ENCODE results near the gene TNNI2.

The TNNI2 gene

GRCh38 chr11:1859004-1859403 lies 20.2 kb downstream of the TNNI2 start:
- TF ChIP-seq CTCF (IDR thresholded peaks at IDR 0.05; ENCODE audit: low read length) = no peak
- TF ChIP-seq EZH2phosphoT487 (IDR thresholded peaks at IDR 0.05; ENCODE audit: low read length) = no peak
- TF ChIP-seq EZH2 (optimal IDR thresholded peaks at IDR 0.05; ENCODE audit: low read depth, low read length) = no peak
- H3K4me2 ChIP-seq (ENCODE audit: low read depth, low read length) = no peak overlapping the region
- no peaks in the 10 kb centered on the region for H3K9me3 ChIP-seq (replicated peaks; ENCODE audit: insufficient read depth, low read length)
- H3K27me3 ChIP-seq (replicated peaks; ENCODE audit: insufficient read depth, low read length) = no peaks in the 10 kb centered on the region; the same call in 1 of the 2 replicates
- no peak for DNase-seq
- H3K9ac ChIP-seq (ENCODE audit: low read length) = no peak overlapping the region
- H3K4me3 ChIP-seq (ENCODE audit: low read length) = no peak overlapping the region
- H2AFZ ChIP-seq (ENCODE audit: low read length) = no peak overlapping the region
- H3K4me1 ChIP-seq (ENCODE audit: low read length) = peaks cover 11% of the 10 kb centered on the region
- H3K9me2 ChIP-seq (replicated peaks; ENCODE audit: insufficient read depth, low read length) = no peaks in the 10 kb centered on the region
- no peaks in the 10 kb centered on the region for H3F3A ChIP-seq (ENCODE audit: insufficient read depth, low read length)
- no peak overlapping the region for H3K27ac ChIP-seq (ENCODE audit: low read length)
- H3K36me3 ChIP-seq (replicated peaks; ENCODE audit: insufficient read depth, low read length) = no peaks in the 10 kb centered on the region
- no peaks in the 10 kb centered on the region; the same call in 1 of the 2 replicates for H4K20me1 ChIP-seq (ENCODE audit: insufficient read depth, low read length)
- peaks cover 71% of the 10 kb centered on the region for H3K79me2 ChIP-seq (ENCODE audit: low read length)

- H3F3A ChIP-seq (ENCODE audit: insufficient read depth, low read length) = no peaks in the 10 kb centered on the region
- no peaks in the 10 kb centered on the region for H3K9me2 ChIP-seq (replicated peaks; ENCODE audit: insufficient read depth, low read length)
- H3K4me1 ChIP-seq (ENCODE audit: low read length) = peaks cover 3% of the 10 kb centered on the region; the same call in 1 of the 2 replicates
- H4K20me1 ChIP-seq (ENCODE audit: insufficient read depth, low read length) = no peaks in the 10 kb centered on the region; the same call in 1 of the 2 replicates
- H3K79me2 ChIP-seq (ENCODE audit: low read length) = peaks cover 60% of the 10 kb centered on the region
- H3K27ac ChIP-seq (ENCODE audit: low read length) = no peak overlapping the region
- no peak overlapping the region for H2AFZ ChIP-seq (ENCODE audit: low read length)
- no peaks in the 10 kb centered on the region for H3K9me3 ChIP-seq (replicated peaks; ENCODE audit: insufficient read depth, low read length)
- H3K4me3 ChIP-seq (ENCODE audit: low read length) = no peak overlapping the region
- no peak overlapping the region for H3K9ac ChIP-seq (ENCODE audit: low read length)
- H3K36me3 ChIP-seq (replicated peaks; ENCODE audit: insufficient read depth, low read length) = no peaks in the 10 kb centered on the region
- DNase-seq = no peak
- TF ChIP-seq EZH2 (optimal IDR thresholded peaks at IDR 0.05; ENCODE audit: low read depth, low read length) = no peak
- TF ChIP-seq EZH2phosphoT487 (IDR thresholded peaks at IDR 0.05; ENCODE audit: low read length) = no peak
- TF ChIP-seq CTCF (IDR thresholded peaks at IDR 0.05; ENCODE audit: low read length) = no peak
- no peak overlapping the region for H3K4me2 ChIP-seq (ENCODE audit: low read depth, low read length)
- no peaks in the 10 kb centered on the region; the same call in 1 of the 2 replicates for H3K27me3 ChIP-seq (replicated peaks; ENCODE audit: insufficient read depth, low read length)
Observed at GRCh38 chr11:1860108-1860507, 21.3 kb downstream of the TNNI2 start.

- Histone ChIP-seq H3K4me3 (ENCODE audit: low read length) (no peak overlapping the region), H3K27ac (ENCODE audit: low read length) (no peak overlapping the region), H3K9me3 (replicated peaks; ENCODE audit: insufficient read depth, low read length) (no peaks in the 10 kb centered on the region), H3K9ac (ENCODE audit: low read length) (no peak overlapping the region), H3F3A (ENCODE audit: insufficient read depth, low read length) (no peaks in the 10 kb centered on the region), H3K9me2 (replicated peaks; ENCODE audit: insufficient read depth, low read length) (no peaks in the 10 kb centered on the region), H4K20me1 (ENCODE audit: insufficient read depth, low read length) (no peaks in the 10 kb centered on the region; the same call in 1 of the 2 replicates), H3K79me2 (ENCODE audit: low read length) (peaks cover 44% of the 10 kb centered on the region), H3K36me3 (replicated peaks; ENCODE audit: insufficient read depth, low read length) (no peaks in the 10 kb centered on the region), H3K4me2 (ENCODE audit: low read depth, low read length) (no peak overlapping the region), H2AFZ (ENCODE audit: low read length) (no peak overlapping the region), H3K27me3 (replicated peaks; ENCODE audit: insufficient read depth, low read length) (no peaks in the 10 kb centered on the region; the same call in 1 of the 2 replicates), H3K4me1 (ENCODE audit: low read length) (no peaks in the 10 kb centered on the region)
- DNase-seq = no peak
- TF ChIP-seq EZH2phosphoT487 (IDR thresholded peaks at IDR 0.05; ENCODE audit: low read length) (no peak), CTCF (IDR thresholded peaks at IDR 0.05; ENCODE audit: low read length) (no peak), EZH2 (optimal IDR thresholded peaks at IDR 0.05; ENCODE audit: low read depth, low read length) (no peak)
Observed at GRCh38 chr11:1861435-1862411, 22.9 kb downstream of the TNNI2 start.
